IMR-90 (cell line): Measurements from ENCODE around the gene GLIPR1. TPM values are rescaled to one million over a fixed set of nuclear protein-coding genes. Genes with fewer than 3 reads are reported as not detected.

ENCODE experiments used
- ATAC-seq: fragments of 200-7000 bp; cut with Tn5 transposase; 2 replicates; pipeline ENCODE4 v1.9.1; 2020; ENCODE audit warnings: low read depth, mild to moderate bottlenecking, moderate library complexity
- BruUV-seq: library from RNA; stranded (reverse); fragments of 400-500 nt; replicated peaks from 2 replicates; lab custom pipeline; 2021; lab: Mats Ljungman, UMichigan
- CTCF ChIA-PET: fragments of 300-600 bp; formaldehyde crosslinking; extraction: SDS; loops from one replicate; lab custom pipeline; 2021; ENCODE audit warnings: antibody characterized with exemption; lab: Yijun Ruan, JAX
- POLR2A ChIA-PET: fragments of 300-600 bp; sonication (Branson Sonifier 250); formaldehyde crosslinking; loops from one replicate; lab custom pipeline; 2022; ENCODE audit warnings: antibody characterized with exemption; ENCODE audit not compliant: unreplicated experiment; lab: Charles Lee
- DNase-seq: peaks from one replicate; pipeline ENCODE4 v3.0.0; 2013
- H2AFZ ChIP-seq: replicated peaks from 2 replicates; pipeline ENCODE3; 2013; ENCODE audit warnings: low read length, mild to moderate bottlenecking; ENCODE audit not compliant: poor library complexity
- H2AK5ac ChIP-seq: 2 replicates; pipeline ENCODE4 v1.6.1; 2013; ENCODE audit warnings: low read depth, low read length, inconsistent platforms
- H2AK9ac ChIP-seq: replicated peaks from 2 replicates; pipeline ENCODE3; 2013; ENCODE audit warnings: mild to moderate bottlenecking, low read depth, low read length, moderate library complexity; ENCODE audit not compliant: poor library complexity
- H2BK120ac ChIP-seq: 2 replicates; pipeline ENCODE4 v1.6.1; 2013; ENCODE audit warnings: low read depth, low read length, inconsistent platforms
- H2BK15ac ChIP-seq: 3 replicates; pipeline ENCODE4 v1.6.1; 2013; ENCODE audit warnings: low read depth, low read length, inconsistent platforms
- H2BK20ac ChIP-seq: 2 replicates; pipeline ENCODE4 v1.6.1; 2013; ENCODE audit warnings: low read depth, mild to moderate bottlenecking, inconsistent platforms, low read length, moderate library complexity
- H2BK5ac ChIP-seq: 2 replicates; pipeline ENCODE4 v1.6.1; 2013; ENCODE audit warnings: mild to moderate bottlenecking, low read depth, low read length, inconsistent platforms; ENCODE audit not compliant: poor library complexity, severe bottlenecking
- H3K14ac ChIP-seq: replicated peaks from 2 replicates; pipeline ENCODE4 v1.6.1; 2013; ENCODE audit warnings: low read depth, low read length, inconsistent platforms
- H3K18ac ChIP-seq: 2 replicates; pipeline ENCODE4 v1.6.1; 2013; ENCODE audit warnings: low read depth, low read length, control low read depth
- H3K23ac ChIP-seq: 2 replicates; pipeline ENCODE4 v1.6.1; 2013; ENCODE audit warnings: low read depth, low read length, inconsistent platforms
- H3K27ac ChIP-seq: 2 replicates; pipeline ENCODE4 v1.5.1; 2013; ENCODE audit warnings: mild to moderate bottlenecking, control low read depth, low read length; ENCODE audit not compliant: insufficient read depth
- H3K27me3 ChIP-seq: 2 replicates; pipeline ENCODE4 v1.6.1; 2013; ENCODE audit warnings: low read length; ENCODE audit not compliant: control insufficient read depth, insufficient read depth
- H3K36me3 ChIP-seq: 2 replicates; pipeline ENCODE4 v1.6.1; 2013; ENCODE audit warnings: low read length, mixed read lengths; ENCODE audit not compliant: control insufficient read depth, insufficient read depth
- H3K4ac ChIP-seq: 2 replicates; pipeline ENCODE4 v1.6.1; 2013; ENCODE audit warnings: low read depth, low read length, inconsistent platforms
- H3K4me1 ChIP-seq: 2 replicates; pipeline ENCODE4 v1.6.1; 2013; ENCODE audit warnings: low read length, mixed read lengths; ENCODE audit not compliant: control insufficient read depth, insufficient read depth
- H3K4me2 ChIP-seq: 2 replicates; pipeline ENCODE4 v1.6.1; 2013; ENCODE audit warnings: low read depth, mild to moderate bottlenecking, control low read depth, low read length, moderate library complexity
- H3K4me3 ChIP-seq: 2 replicates; pipeline ENCODE4 v1.5.1; 2013; ENCODE audit warnings: low read depth, mild to moderate bottlenecking, control low read depth, low read length, moderate library complexity; ENCODE audit not compliant: insufficient read depth
- H3K56ac ChIP-seq: 2 replicates; pipeline ENCODE4 v1.6.1; 2013; ENCODE audit warnings: low read length, inconsistent platforms; ENCODE audit not compliant: insufficient read depth; ENCODE audit errors: extremely low read depth
- H3K79me1 ChIP-seq, 2 experiments: 2 replicates each; pipeline ENCODE4 v1.6.1; 2013; ENCODE audit warnings: low read length in 2 of 2, inconsistent platforms in 1 of 2, low read depth in 1 of 2
- H3K9ac ChIP-seq: 2 replicates; pipeline ENCODE4 v1.6.1; 2013; ENCODE audit warnings: low read depth, low read length, control low read depth
- H3K9me1 ChIP-seq: 2 replicates; pipeline ENCODE4 v1.6.1; 2013; ENCODE audit warnings: low read length, inconsistent platforms; ENCODE audit not compliant: insufficient read depth
- H3K9me3 ChIP-seq: 2 replicates; pipeline ENCODE4 v1.6.1; 2013; ENCODE audit warnings: low read length; ENCODE audit not compliant: control insufficient read depth, insufficient read depth
- H4K20me1 ChIP-seq: 2 replicates; pipeline ENCODE4 v1.6.1; 2013; ENCODE audit warnings: low read length, inconsistent platforms; ENCODE audit not compliant: insufficient read depth
- H4K5ac ChIP-seq: 2 replicates; pipeline ENCODE4 v1.6.1; 2013; ENCODE audit warnings: mild to moderate bottlenecking, low read depth, low read length, control low read depth
- H4K8ac ChIP-seq, 2 experiments: 2 replicates each; pipeline ENCODE4 v1.6.1; 2013; ENCODE audit warnings: low read depth in 2 of 2, low read length in 2 of 2, control low read depth in 1 of 2, inconsistent platforms in 1 of 2
- H4K91ac ChIP-seq: 2 replicates; pipeline ENCODE4 v1.6.1; 2013; ENCODE audit warnings: low read depth, low read length, inconsistent platforms; ENCODE audit not compliant: insufficient read depth
- CEBPB ChIP-seq: IDR thresholded peaks from 2 replicates; pipeline ENCODE4 v1.6.1; 2012; ENCODE audit warnings: low read depth, low read length, improper control_type of control experiment
- MXI1 ChIP-seq: IDR thresholded peaks from 2 replicates; pipeline ENCODE4 v1.6.1; 2012; ENCODE audit warnings: low read depth, mild to moderate bottlenecking, low read length, moderate library complexity, borderline replicate concordance
- POLR2A ChIP-seq: IDR thresholded peaks from 2 replicates; pipeline ENCODE4 v1.6.1; 2012; ENCODE audit warnings: mild to moderate bottlenecking, low read depth, low read length
- SMC3 ChIP-seq: fragments of 150-350 bp; IDR thresholded peaks from 2 replicates; pipeline ENCODE4 v1.6.1; 2016; ENCODE audit warnings: low read depth, mild to moderate bottlenecking, antibody characterized with exemption, low read length, moderate library complexity
- WGBS, 2 experiments: methylation state at CpG; one replicate each; pipeline versions ENCODE4 v1.1.5 to v1.1.7; 2013; ENCODE audit warnings: missing lambda C conversion rate in 2 of 2; ENCODE audit not compliant: insufficient read length in 1 of 2; ENCODE audit errors: extremely low coverage in 2 of 2; 5-methylcytosine and 5-hydroxymethylcytosine counted together
- dilution Hi-C: fragments of 300-500 bp; cut with HindIII; formaldehyde crosslinking; loops from one replicate; pipeline ENCODE4 v1.14.3; 2018; ENCODE audit warnings: low sequenced_read_pairs; ENCODE audit not compliant: unreplicated experiment
- in situ Hi-C: fragments of 300-500 bp; cut with MboI; formaldehyde crosslinking; loops from 3 replicates; pipeline ENCODE4 v1.14.3; 2019; ENCODE audit warnings: low sequenced_read_pairs, inconsistent platforms, mixed read lengths
- intact Hi-C: fragments of 100-400 bp; cut with micrococcal nuclease; formaldehyde crosslinking; loops from 2 replicates; pipeline ENCODE4 v1.10.0; 2022
- polyA plus RNA-seq, 3 experiments: library from polyadenylated mRNA; depleted of rRNA; stranded (reverse); fragments of >200 nt; gene quantifications; 2 replicates each; pipeline ENCODE4 v1.2.3, GENCODE V29; 2012; ENCODE audit warnings: low replicate concordance in 1 of 3
- total RNA-seq: library from RNA; depleted of rRNA; stranded (reverse); fragments of >200 nt; gene quantifications from 2 replicates; pipeline ENCODE4 v1.2.3, GENCODE V29; 2012
- TF ChIP-seq, protein P1 (sequence below): fragments of 150-350 bp; IDR thresholded peaks from 2 replicates; pipeline ENCODE4 v1.6.1; 2016; ENCODE audit warnings: low read depth, mild to moderate bottlenecking, low read length, moderate library complexity, borderline replicate concordance

GLIPR1 gene
- total and polyA plus RNA-seq, 2 of the 4 experiments (the other 2 are of a cell fraction), result 268 to 327 TPM

GRCh38 chr12:75481013-75481705 lies 604 bp downstream of the GLIPR1 start:
- no CpG with 5 or more reads among the region's 5 CpGs for WGBS, 2 experiments

More at GRCh38 chr12:75481013-75481705, 604 bp downstream of the GLIPR1 start:
- peak overlapping the region; percentile 87 for H3K56ac ChIP-seq
- peak overlapping the region; percentile 70 for H3K9ac ChIP-seq
- peak overlapping the region; percentile 96 for H3K18ac ChIP-seq
- peak overlapping the region; percentile 85 for H2BK5ac ChIP-seq
- peak overlapping the region; percentile 84 for H2BK20ac ChIP-seq
- no peaks in the 10 kb centered on the region for H4K20me1 ChIP-seq
- peak overlapping the region; percentile 49 to 93 for H4K8ac ChIP-seq
- H2BK120ac ChIP-seq, result peak overlapping the region; percentile 73
- in situ Hi-C loops, result loop anchor here (10.0 kb wide), 1 partner anchor 96 kb away; no protein-coding TSS in a partner anchor
- H3K9me1 ChIP-seq, result no peaks in the 10 kb centered on the region
- no peak for DNase-seq
- H3K4ac ChIP-seq, result peak overlapping the region; percentile 88; the same call in 1 of the 2 replicates
- intact Hi-C loops, result loop anchor here (2.0 to 10.0 kb wide), 4 partner anchors 36 to 946 kb away; partner anchors contain the start of gene ATXN7L3B
- TSS peak; percentile 85 for BruUV-seq
- H3K79me1 ChIP-seq, result peaks cover 13 to 22% of the 10 kb centered on the region in 2 experiments; a peak in 3 of 4 replicates
- dilution Hi-C loops, result no loop called here
- ChIA-PET POLR2A (interaction anchor here (0.6 to 0.8 kb wide), 3 partner anchors 72 to 716 kb away, joined by 3 to 5 read pairs (median 3); no protein-coding TSS in a partner anchor), CTCF (interaction anchor here (1.0 kb wide), 1 partner anchor 44 kb away, joined by 4 read pairs; no protein-coding TSS in a partner anchor)
- H3K36me3 ChIP-seq, result peaks cover 6% of the 10 kb centered on the region
- peak overlapping the region; percentile 49 for H2BK15ac ChIP-seq
- H3K27ac ChIP-seq, result peak overlapping the region; percentile 56
- H4K5ac ChIP-seq, result peak overlapping the region; percentile 62
- 0 out of 2 replicates have a peak, but pooled peaks have one; percentile 1 for ATAC-seq
- no peaks in the 10 kb centered on the region for H3K9me3 ChIP-seq
- peaks cover 15% of the 10 kb centered on the region for H3K4me1 ChIP-seq
- H2AK9ac ChIP-seq, result no peak overlapping the region
- H4K91ac ChIP-seq, result peak overlapping the region; percentile 82
- TF ChIP-seq CEBPB (peak; percentile 42; the same call in 1 of the 2 replicates), POLR2A (no peak), SMC3 (no peak), MXI1 (no peak)
- TF ChIP-seq, protein P1, sequence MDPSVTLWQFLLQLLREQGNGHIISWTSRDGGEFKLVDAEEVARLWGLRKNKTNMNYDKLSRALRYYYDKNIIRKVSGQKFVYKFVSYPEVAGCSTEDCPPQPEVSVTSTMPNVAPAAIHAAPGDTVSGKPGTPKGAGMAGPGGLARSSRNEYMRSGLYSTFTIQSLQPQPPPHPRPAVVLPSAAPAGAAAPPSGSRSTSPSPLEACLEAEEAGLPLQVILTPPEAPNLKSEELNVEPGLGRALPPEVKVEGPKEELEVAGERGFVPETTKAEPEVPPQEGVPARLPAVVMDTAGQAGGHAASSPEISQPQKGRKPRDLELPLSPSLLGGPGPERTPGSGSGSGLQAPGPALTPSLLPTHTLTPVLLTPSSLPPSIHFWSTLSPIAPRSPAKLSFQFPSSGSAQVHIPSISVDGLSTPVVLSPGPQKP, result no peak
- H3K14ac ChIP-seq, result peak overlapping the region; percentile 77
- H2AFZ ChIP-seq, result no peak overlapping the region
- H3K27me3 ChIP-seq, result no peaks in the 10 kb centered on the region
- H3K4me2 ChIP-seq, result peak overlapping the region; percentile 98
- H2AK5ac ChIP-seq, result peak overlapping the region; percentile 73
- H3K4me3 ChIP-seq, result peak overlapping the region; percentile 66
- peak overlapping the region; percentile 71 for H3K23ac ChIP-seq
